Neural progenitor cell (in vitro differentiated cells): ENCODE measurements around the gene LENG9. TPM values are rescaled to one million over a fixed set of nuclear protein-coding genes. Genes with fewer than 3 reads are reported as not detected.

Experiments
- DNase-seq: peaks from one replicate; pipeline ENCODE4 v3.0.0-alpha.2; 2016; ENCODE audit warnings: low spot score
- H2AFZ ChIP-seq: fragments of 200-600 bp; sonication (generic); replicated peaks from 2 replicates; pipeline ENCODE4 v1.6.1; 2016; ENCODE audit warnings: antibody characterized with exemption
- H3F3A ChIP-seq: fragments of 200-600 bp; sonication (generic); 2 replicates; pipeline ENCODE4 v1.6.1; 2016; ENCODE audit warnings: antibody characterized with exemption, low read depth
- H3K27ac ChIP-seq: fragments of 200-600 bp; sonication (generic); 2 replicates; pipeline ENCODE4 v1.5.1; 2016; ENCODE audit warnings: mild to moderate bottlenecking
- H3K27me3 ChIP-seq: fragments of 200-600 bp; sonication (generic); 2 replicates; pipeline ENCODE4 v1.6.1; 2016; ENCODE audit warnings: mild to moderate bottlenecking, moderate library complexity
- H3K36me3 ChIP-seq: fragments of 200-600 bp; sonication (generic); 2 replicates; pipeline ENCODE4 v1.5.1; 2016
- H3K4me1 ChIP-seq: fragments of 200-600 bp; sonication (generic); 2 replicates; pipeline ENCODE4 v1.6.1; 2016; ENCODE audit warnings: mixed run types
- H3K4me2 ChIP-seq: fragments of 200-600 bp; sonication (generic); 2 replicates; pipeline ENCODE4 v1.6.1; 2016
- H3K4me3 ChIP-seq: fragments of 200-600 bp; sonication (generic); 2 replicates; pipeline ENCODE4 v1.5.1; 2016
- H3K79me2 ChIP-seq: fragments of 200-600 bp; sonication (generic); 2 replicates; pipeline ENCODE4 v1.6.1; 2016; ENCODE audit warnings: low read depth
- H3K9ac ChIP-seq: fragments of 200-600 bp; sonication (generic); 2 replicates; pipeline ENCODE4 v1.6.1; 2016
- H3K9me3 ChIP-seq: fragments of 200-600 bp; sonication (generic); 2 replicates; pipeline ENCODE4 v1.5.1; 2016; ENCODE audit warnings: low read depth
- H4K20me1 ChIP-seq: fragments of 200-600 bp; sonication (generic); 2 replicates; pipeline ENCODE4 v1.6.1; 2016; ENCODE audit warnings: low read depth
- H3K27ac Mint-ChIP-seq: 3 replicates; pipeline ENCODE4 v1.8.0; 2021; ENCODE audit warnings: mixed read lengths
- H3K27me3 Mint-ChIP-seq: 2 replicates; pipeline ENCODE4 v1.8.0; 2022; ENCODE audit warnings: low read depth, mild to moderate bottlenecking, inconsistent platforms, moderate library complexity, mixed read lengths; ENCODE audit not compliant: insufficient read depth
- H3K36me3 Mint-ChIP-seq: 3 replicates; pipeline ENCODE4 v1.8.0; 2021; ENCODE audit warnings: mixed read lengths
- H3K4me1 Mint-ChIP-seq: 3 replicates; pipeline ENCODE4 v1.8.0; 2021; ENCODE audit warnings: mixed read lengths
- H3K4me3 Mint-ChIP-seq: 3 replicates; pipeline ENCODE4 v1.8.0; 2021; ENCODE audit warnings: mild to moderate bottlenecking, moderate library complexity, mixed read lengths
- H3K9me3 Mint-ChIP-seq: 3 replicates; pipeline ENCODE4 v1.8.0; 2020; ENCODE audit warnings: mixed read lengths
- EZH2 ChIP-seq: fragments of 200-600 bp; sonication (generic); IDR thresholded peaks from 2 replicates; pipeline ENCODE4 v1.6.1; 2017; ENCODE audit warnings: antibody characterized with exemption, mild to moderate bottlenecking, moderate library complexity
- EZH2phosphoT487 ChIP-seq: fragments of 200-600 bp; sonication (generic); IDR thresholded peaks from 2 replicates; pipeline ENCODE4 v1.6.1; 2017; ENCODE audit warnings: antibody characterized with exemption
- total RNA-seq: library from RNA; depleted of rRNA; stranded (reverse); fragments of >200 nt; gene quantifications from 2 replicates; pipeline ENCODE4 v1.2.3, GENCODE V29; 2015; ENCODE audit warnings: low replicate concordance
- TF ChIP-seq, protein P1 (sequence below): fragments of 200-600 bp; sonication (generic); IDR thresholded peaks from 2 replicates; pipeline ENCODE4 v1.5.1; 2017; ENCODE audit warnings: antibody characterized with exemption, mild to moderate bottlenecking

Gene LENG9
- total RNA-seq, 1 donor from 2014 or later: 0.79 TPM

GRCh38 chr19:54420068-54420382 is 43.6 kb downstream of the LENG9 start:
- peaks cover 8% of the 10 kb centered on the region for H3K27me3 Mint-ChIP-seq
- TF ChIP-seq EZH2phosphoT487 (no peak), EZH2 (no peak)
- TF ChIP-seq, protein P1, sequence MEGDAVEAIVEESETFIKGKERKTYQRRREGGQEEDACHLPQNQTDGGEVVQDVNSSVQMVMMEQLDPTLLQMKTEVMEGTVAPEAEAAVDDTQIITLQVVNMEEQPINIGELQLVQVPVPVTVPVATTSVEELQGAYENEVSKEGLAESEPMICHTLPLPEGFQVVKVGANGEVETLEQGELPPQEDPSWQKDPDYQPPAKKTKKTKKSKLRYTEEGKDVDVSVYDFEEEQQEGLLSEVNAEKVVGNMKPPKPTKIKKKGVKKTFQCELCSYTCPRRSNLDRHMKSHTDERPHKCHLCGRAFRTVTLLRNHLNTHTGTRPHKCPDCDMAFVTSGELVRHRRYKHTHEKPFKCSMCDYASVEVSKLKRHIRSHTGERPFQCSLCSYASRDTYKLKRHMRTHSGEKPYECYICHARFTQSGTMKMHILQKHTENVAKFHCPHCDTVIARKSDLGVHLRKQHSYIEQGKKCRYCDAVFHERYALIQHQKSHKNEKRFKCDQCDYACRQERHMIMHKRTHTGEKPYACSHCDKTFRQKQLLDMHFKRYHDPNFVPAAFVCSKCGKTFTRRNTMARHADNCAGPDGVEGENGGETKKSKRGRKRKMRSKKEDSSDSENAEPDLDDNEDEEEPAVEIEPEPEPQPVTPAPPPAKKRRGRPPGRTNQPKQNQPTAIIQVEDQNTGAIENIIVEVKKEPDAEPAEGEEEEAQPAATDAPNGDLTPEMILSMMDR: no peak
- Histone ChIP-seq H3K9ac (no peak overlapping the region), H2AFZ (no peak overlapping the region), H3K4me1 (peaks cover 44% of the 10 kb centered on the region), H4K20me1 (peaks cover 30% of the 10 kb centered on the region), H3K27me3 (peaks cover under 1% of the 10 kb centered on the region), H3K4me3 (peak overlapping the region; percentile 41), H3K9me3 (no peaks in the 10 kb centered on the region), H3K4me2 (peak overlapping the region; percentile 99), H3F3A (peaks cover 49% of the 10 kb centered on the region), H3K27ac (peak overlapping the region; percentile 97), H3K36me3 (no peaks in the 10 kb centered on the region), H3K79me2 (peaks cover 46% of the 10 kb centered on the region)
- no peak for DNase-seq
- H3K36me3 Mint-ChIP-seq: peaks cover 21% of the 10 kb centered on the region
- H3K27ac Mint-ChIP-seq: peak overlapping the region; percentile 70
- H3K4me3 Mint-ChIP-seq: peak overlapping the region; percentile 78
- H3K4me1 Mint-ChIP-seq: peaks cover 51% of the 10 kb centered on the region
- no peaks in the 10 kb centered on the region for H3K9me3 Mint-ChIP-seq

DNA sequence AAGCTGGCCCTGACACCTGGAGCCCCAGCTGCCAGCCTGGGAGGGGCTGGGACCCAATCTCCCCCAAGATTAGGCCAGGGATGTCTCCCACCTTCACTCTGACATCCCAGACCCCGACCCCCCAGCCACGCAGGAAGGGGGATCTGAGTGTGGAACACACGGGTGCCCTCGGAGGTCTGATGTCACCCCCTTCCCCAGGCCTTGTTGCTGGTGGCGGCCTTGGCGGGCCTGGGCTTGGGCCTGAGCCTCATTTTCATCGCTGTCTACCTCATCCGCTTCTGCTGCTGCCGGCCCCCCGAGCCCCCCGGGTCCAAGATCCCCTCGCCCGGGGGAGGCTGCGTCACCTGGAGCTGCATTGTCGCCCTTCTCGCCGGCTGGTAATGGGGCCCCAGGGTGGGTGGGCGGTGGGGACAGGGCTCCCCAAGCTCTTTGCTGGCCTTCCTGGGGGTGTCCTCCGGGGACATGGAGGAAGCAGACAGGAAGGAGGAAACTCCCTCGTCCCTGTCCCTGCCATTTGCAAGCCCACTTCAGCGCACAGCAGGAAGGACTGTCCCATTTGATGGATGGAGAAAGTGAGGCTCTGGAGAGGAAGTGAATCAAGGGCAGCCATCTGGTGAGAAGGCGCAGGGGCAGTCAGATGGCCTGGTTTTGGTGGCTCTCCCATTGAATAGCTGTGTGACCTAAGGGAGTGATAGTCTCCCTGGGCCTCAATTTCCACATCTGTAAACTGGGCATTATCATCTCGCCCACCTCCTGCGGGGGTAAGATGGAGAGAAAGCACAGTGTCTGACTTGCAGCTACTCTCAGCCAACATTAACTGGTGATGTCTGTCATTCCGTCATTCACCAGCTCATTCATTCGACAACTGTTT is 44.4 kb downstream of the LENG9 start:
- Mint-ChIP-seq H3K4me1 (peaks cover 51% of the 10 kb centered on the region), H3K27ac (peak overlapping the region; percentile 70), H3K9me3 (peaks cover under 1% of the 10 kb centered on the region), H3K27me3 (peaks cover 10% of the 10 kb centered on the region), H3K36me3 (peaks cover 18% of the 10 kb centered on the region), H3K4me3 (peak overlapping the region; percentile 78)
- no peak overlapping the region for H3K9ac ChIP-seq
- H3K27ac ChIP-seq: peak overlapping the region; percentile 81
- H3F3A ChIP-seq: peaks cover 49% of the 10 kb centered on the region
- H3K4me1 ChIP-seq: peaks cover 44% of the 10 kb centered on the region
- H3K27me3 ChIP-seq: peaks cover 9% of the 10 kb centered on the region
- no peaks in the 10 kb centered on the region for H3K9me3 ChIP-seq
- peaks cover 30% of the 10 kb centered on the region for H4K20me1 ChIP-seq
- TF ChIP-seq, protein P1: no peak
- H3K79me2 ChIP-seq: peaks cover 46% of the 10 kb centered on the region
- DNase-seq: no peak
- no peak overlapping the region for H3K4me3 ChIP-seq
- H3K4me2 ChIP-seq: peak overlapping the region; percentile 99
- H3K36me3 ChIP-seq: no peaks in the 10 kb centered on the region
- H2AFZ ChIP-seq: no peak overlapping the region

DNA sequence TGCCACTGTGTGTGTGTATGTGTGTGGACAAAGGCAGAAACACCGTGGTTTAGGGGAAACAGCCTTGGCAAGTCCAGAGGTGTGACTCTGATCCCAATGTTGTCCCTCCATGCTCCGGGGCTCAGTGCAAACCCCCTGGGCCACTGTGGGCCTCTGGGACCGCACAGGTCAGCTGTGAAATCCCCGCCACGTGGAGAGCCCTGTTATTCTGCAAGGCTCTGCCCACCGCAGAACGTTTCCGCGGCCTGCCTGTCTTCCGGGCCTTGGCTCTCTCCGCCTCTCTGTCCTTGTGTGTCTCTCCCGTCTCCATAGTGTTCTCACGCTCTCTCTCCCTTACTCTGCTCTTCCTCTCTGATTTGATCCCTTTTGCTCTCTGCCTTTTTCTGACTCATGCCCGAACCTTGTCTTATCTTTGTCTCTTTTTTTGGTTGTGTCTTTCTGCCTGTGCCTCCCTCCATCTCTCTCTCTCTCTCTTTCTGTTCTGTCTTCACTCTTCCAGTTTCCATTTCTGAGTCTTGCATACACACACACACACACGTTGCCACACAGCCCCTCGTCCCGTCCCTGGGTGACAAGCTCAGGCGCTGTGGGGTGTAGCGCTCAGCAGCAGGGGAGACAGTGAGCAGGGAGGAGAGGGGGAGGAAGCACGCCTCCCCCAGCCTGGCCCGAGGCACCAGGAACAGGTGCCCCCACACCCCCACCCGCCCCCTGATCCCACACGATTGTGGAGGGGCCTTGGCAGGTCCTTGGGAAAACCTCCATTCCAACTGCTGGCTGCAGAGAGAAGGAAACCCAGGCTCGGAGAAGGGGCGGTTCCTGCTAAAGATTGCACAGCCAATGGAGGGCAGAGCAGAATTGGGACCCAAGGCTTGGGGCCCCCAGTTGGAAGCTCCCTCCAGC is 45.3 kb downstream of the LENG9 start:
- Mint-ChIP-seq H3K9me3 (peaks cover 8% of the 10 kb centered on the region), H3K4me3 (peak overlapping the region; percentile 85), H3K36me3 (peaks cover 16% of the 10 kb centered on the region), H3K27ac (peak overlapping the region; percentile 85), H3K27me3 (peaks cover 17% of the 10 kb centered on the region), H3K4me1 (peaks cover 48% of the 10 kb centered on the region)
- Histone ChIP-seq H3K9me3 (no peaks in the 10 kb centered on the region), H3F3A (peaks cover 49% of the 10 kb centered on the region), H3K4me3 (peak overlapping the region; percentile 15), H3K79me2 (peaks cover 46% of the 10 kb centered on the region), H3K27ac (peak overlapping the region; percentile 81), H4K20me1 (peaks cover 30% of the 10 kb centered on the region), H3K4me1 (peaks cover 44% of the 10 kb centered on the region), H3K4me2 (peak overlapping the region; percentile 99), H3K36me3 (no peaks in the 10 kb centered on the region), H3K9ac (no peak overlapping the region), H3K27me3 (peaks cover 11% of the 10 kb centered on the region), H2AFZ (no peak overlapping the region)
- TF ChIP-seq EZH2: no peak
- TF ChIP-seq, protein P1: no peak
- no peak for TF ChIP-seq EZH2phosphoT487
- peak; percentile 45 for DNase-seq
